ENCODE measurements around the gene PIWIL1. TPM values are rescaled to one million over a fixed set of nuclear protein-coding genes. Genes with fewer than 3 reads are reported as not detected.

PIWIL1 gene
- total and polyA plus RNA-seq, 2 donors (not counting 1 experiment from before 2014, with no cell fraction given) = not detected

DNA sequence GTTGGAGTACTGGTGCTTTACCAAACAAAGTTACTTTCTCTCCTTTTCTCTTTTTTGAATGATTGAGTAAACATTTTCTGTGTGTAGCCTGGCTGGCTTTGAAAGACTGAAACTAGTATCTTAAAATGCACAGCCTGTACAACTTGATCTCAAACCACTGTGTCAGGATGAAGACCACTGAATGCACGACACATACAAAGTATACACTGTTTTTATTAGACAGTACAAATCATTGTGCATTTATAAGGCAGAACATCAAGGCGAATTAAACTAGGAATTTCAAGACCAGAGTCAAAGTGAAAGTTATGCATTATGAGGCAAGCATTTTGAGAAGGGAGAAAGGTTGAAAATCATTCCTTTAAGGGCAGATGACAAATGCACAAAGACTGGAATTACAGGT, 59.0 kb downstream of the PIWIL1 start:
- Histone ChIP-seq H3K4me2 (ENCODE audit: extremely low read depth, insufficient read depth, low read length) (no peak overlapping the region), H2AFZ (ENCODE audit: low read length) (no peak overlapping the region), H3K9ac (ENCODE audit: insufficient read depth, low read length) (no peak overlapping the region), H3K9me3 (ENCODE audit: control insufficient read depth, insufficient read depth, low read depth, low read length) (no peaks in the 10 kb centered on the region), H3K27me3 (ENCODE audit: control insufficient read depth, insufficient read depth, low read length) (no peaks in the 10 kb centered on the region), H3K4me1 (ENCODE audit: control insufficient read depth, extremely low read depth, insufficient read depth, low read length) (no peaks in the 10 kb centered on the region), H3K36me3 (ENCODE audit: control insufficient read depth, insufficient read depth, low read length) (no peaks in the 10 kb centered on the region), H3K4me3 (replicated peaks in 1 of 4; ENCODE audit: control extremely low read depth in 1 of 4, insufficient read depth in 1 of 4, low read depth in 3 of 4, low read length in 4 of 4) (no peak overlapping the region), H4K20me1 (ENCODE audit: control insufficient read depth, extremely low read depth, insufficient read depth, low read length) (no peaks in the 10 kb centered on the region), H3K79me2 (ENCODE audit: control insufficient read depth, insufficient read depth, low read length) (no peaks in the 10 kb centered on the region), H3K27ac (ENCODE audit: insufficient read depth, low read length) (no peak overlapping the region)
- DNase-seq (ENCODE audit: low read depth in 2 of 2) = no peak
- TF ChIP-seq, protein P1, sequence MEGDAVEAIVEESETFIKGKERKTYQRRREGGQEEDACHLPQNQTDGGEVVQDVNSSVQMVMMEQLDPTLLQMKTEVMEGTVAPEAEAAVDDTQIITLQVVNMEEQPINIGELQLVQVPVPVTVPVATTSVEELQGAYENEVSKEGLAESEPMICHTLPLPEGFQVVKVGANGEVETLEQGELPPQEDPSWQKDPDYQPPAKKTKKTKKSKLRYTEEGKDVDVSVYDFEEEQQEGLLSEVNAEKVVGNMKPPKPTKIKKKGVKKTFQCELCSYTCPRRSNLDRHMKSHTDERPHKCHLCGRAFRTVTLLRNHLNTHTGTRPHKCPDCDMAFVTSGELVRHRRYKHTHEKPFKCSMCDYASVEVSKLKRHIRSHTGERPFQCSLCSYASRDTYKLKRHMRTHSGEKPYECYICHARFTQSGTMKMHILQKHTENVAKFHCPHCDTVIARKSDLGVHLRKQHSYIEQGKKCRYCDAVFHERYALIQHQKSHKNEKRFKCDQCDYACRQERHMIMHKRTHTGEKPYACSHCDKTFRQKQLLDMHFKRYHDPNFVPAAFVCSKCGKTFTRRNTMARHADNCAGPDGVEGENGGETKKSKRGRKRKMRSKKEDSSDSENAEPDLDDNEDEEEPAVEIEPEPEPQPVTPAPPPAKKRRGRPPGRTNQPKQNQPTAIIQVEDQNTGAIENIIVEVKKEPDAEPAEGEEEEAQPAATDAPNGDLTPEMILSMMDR (conservative IDR thresholded peaks at IDR 0.05 in 1 of 2, IDR thresholded peaks at IDR 0.05 in 1 of 2; ENCODE audit: low read depth in 1 of 2, low read length in 2 of 2) = no peak
- TF ChIP-seq EZH2 (IDR thresholded peaks at IDR 0.05; ENCODE audit: low read length, missing control alignments) = no peak

DNA sequence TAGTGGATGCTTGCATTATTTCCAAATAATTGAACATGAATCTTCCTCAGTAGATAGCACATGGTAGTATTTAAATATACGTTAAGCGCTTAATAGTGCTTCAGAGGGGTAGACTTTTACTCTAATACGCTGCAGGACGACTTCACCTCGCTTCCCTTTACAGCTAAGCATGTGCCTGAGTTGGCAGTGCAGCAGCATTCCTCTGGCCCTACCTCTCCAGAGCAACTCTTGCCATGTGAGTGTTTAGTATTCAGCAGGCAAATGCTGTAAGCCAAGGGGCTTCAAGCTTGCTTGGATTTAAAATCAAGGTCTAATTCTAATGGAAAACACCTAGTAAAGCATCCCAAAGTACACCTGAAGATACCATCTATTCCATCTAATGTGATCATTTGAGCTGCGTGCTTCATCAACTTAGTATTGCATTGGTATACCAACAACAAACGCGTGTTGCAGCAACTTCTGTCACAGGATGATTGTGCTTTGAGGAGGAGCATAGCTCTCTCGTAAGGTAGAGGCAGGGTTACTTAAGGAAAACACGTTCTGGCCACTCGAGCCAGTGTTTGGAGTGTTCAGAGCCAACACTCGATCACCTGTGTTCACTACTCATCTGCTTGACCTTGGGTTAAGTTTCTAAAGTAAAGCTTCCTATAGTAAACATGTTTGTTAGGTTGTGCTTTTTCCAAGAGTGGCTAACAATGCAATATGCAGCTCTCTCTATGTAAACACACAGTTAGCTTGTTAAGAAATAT, 60.6 kb downstream of the PIWIL1 start:
- H3K4me1 ChIP-seq (ENCODE audit: control insufficient read depth, extremely low read depth, insufficient read depth, low read length) = no peaks in the 10 kb centered on the region
- H2AFZ ChIP-seq (ENCODE audit: low read length) = no peak overlapping the region
- no peak for TF ChIP-seq EZH2 (IDR thresholded peaks at IDR 0.05; ENCODE audit: low read length, missing control alignments)
- TF ChIP-seq, protein P1 (conservative IDR thresholded peaks at IDR 0.05 in 1 of 2, IDR thresholded peaks at IDR 0.05 in 1 of 2; ENCODE audit: low read depth in 1 of 2, low read length in 2 of 2) = no peak
- no peaks in the 10 kb centered on the region for H3K79me2 ChIP-seq (ENCODE audit: control insufficient read depth, insufficient read depth, low read length)
- H3K4me3 ChIP-seq (replicated peaks in 1 of 4; ENCODE audit: control extremely low read depth in 1 of 4, insufficient read depth in 1 of 4, low read depth in 3 of 4, low read length in 4 of 4) = no peak overlapping the region
- no peak overlapping the region for H3K27ac ChIP-seq (ENCODE audit: insufficient read depth, low read length)
- H3K9me3 ChIP-seq (ENCODE audit: control insufficient read depth, insufficient read depth, low read depth, low read length) = no peaks in the 10 kb centered on the region
- no peak overlapping the region for H3K9ac ChIP-seq (ENCODE audit: insufficient read depth, low read length)
- no peaks in the 10 kb centered on the region for H3K27me3 ChIP-seq (ENCODE audit: control insufficient read depth, insufficient read depth, low read length)
- DNase-seq (ENCODE audit: low read depth in 2 of 2) = no peak
- no peaks in the 10 kb centered on the region for H4K20me1 ChIP-seq (ENCODE audit: control insufficient read depth, extremely low read depth, insufficient read depth, low read length)
- no peaks in the 10 kb centered on the region for H3K36me3 ChIP-seq (ENCODE audit: control insufficient read depth, insufficient read depth, low read length)
- no peak overlapping the region for H3K4me2 ChIP-seq (ENCODE audit: extremely low read depth, insufficient read depth, low read length)

DNA sequence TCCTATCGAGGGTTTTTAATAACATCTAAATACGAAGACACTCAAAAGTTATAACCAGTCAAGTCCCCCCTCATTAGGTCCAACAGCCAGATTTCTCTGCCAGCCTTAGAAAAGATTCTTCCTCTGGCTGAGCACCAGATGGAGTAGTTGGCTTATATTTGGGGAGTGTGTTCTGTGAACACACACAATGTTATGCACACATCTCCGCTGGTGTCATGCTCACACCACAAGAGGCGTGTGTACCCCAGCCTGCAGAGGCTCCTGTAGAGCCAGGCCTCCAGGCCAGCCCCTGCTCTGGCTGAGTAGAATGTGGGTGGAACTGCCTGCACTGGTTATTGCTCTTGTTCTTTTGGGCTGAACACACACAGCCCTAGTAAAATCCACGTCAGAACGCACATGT, 64.0 kb downstream of the PIWIL1 start:
- no peak for DNase-seq (ENCODE audit: low read depth in 2 of 2)
- no peak overlapping the region for H3K9ac ChIP-seq (ENCODE audit: insufficient read depth, low read length)
- H4K20me1 ChIP-seq (ENCODE audit: control insufficient read depth, extremely low read depth, insufficient read depth, low read length) = no peaks in the 10 kb centered on the region
- H3K79me2 ChIP-seq (ENCODE audit: control insufficient read depth, insufficient read depth, low read length) = no peaks in the 10 kb centered on the region
- no peak for TF ChIP-seq EZH2 (IDR thresholded peaks at IDR 0.05; ENCODE audit: low read length, missing control alignments)
- TF ChIP-seq, protein P1 (conservative IDR thresholded peaks at IDR 0.05 in 1 of 2, IDR thresholded peaks at IDR 0.05 in 1 of 2; ENCODE audit: low read depth in 1 of 2, low read length in 2 of 2) = no peak
- no peaks in the 10 kb centered on the region for H3K4me1 ChIP-seq (ENCODE audit: control insufficient read depth, extremely low read depth, insufficient read depth, low read length)
- H3K27me3 ChIP-seq (ENCODE audit: control insufficient read depth, insufficient read depth, low read length) = no peaks in the 10 kb centered on the region
- no peak overlapping the region for H3K4me3 ChIP-seq (replicated peaks in 1 of 4; ENCODE audit: control extremely low read depth in 1 of 4, insufficient read depth in 1 of 4, low read depth in 3 of 4, low read length in 4 of 4)
- no peaks in the 10 kb centered on the region for H3K36me3 ChIP-seq (ENCODE audit: control insufficient read depth, insufficient read depth, low read length)
- no peak overlapping the region for H3K27ac ChIP-seq (ENCODE audit: insufficient read depth, low read length)
- H2AFZ ChIP-seq (ENCODE audit: low read length) = no peak overlapping the region
- no peaks in the 10 kb centered on the region for H3K9me3 ChIP-seq (ENCODE audit: control insufficient read depth, insufficient read depth, low read depth, low read length)
- no peak overlapping the region for H3K4me2 ChIP-seq (ENCODE audit: extremely low read depth, insufficient read depth, low read length)

Measured in fibroblast of lung (primary cell).